ENCODE data around the gene TRIO. TPM values are rescaled to one million over a fixed set of nuclear protein-coding genes. Genes with fewer than 3 reads are reported as not detected.

Gene TRIO
- polyA plus RNA-seq, 1 donor (not counting 4 experiments of a cell fraction or from before 2014, with no cell fraction given) = 57.2 TPM

DNA sequence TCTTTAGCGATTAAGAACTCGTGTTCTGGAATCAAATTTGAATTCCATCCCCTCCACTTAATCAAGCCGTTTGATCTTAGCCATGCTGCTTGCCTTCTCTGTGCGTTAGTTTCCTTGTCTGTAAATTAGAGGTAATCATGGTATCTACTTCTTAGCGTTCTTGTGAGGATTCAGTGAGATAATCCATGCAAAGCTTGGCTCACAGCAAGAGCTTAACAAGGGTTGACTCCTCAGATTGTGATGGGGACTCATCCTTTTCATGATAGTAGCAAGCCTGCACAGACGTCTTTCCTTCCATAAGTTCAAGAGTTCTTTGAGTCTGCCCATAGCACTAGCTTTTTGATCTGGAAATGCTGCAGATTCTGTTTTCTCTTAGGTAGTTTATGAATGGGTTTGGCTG, 72.8 kb downstream of the TRIO start:
- Histone ChIP-seq H4K20me1 (ENCODE audit: control insufficient read depth, extremely low read depth, insufficient read depth, low read length) (peaks cover 13% of the 10 kb centered on the region), H3K27me3 (ENCODE audit: control insufficient read depth, extremely low read depth, insufficient read depth, low read length) (no peaks in the 10 kb centered on the region), H3K9me1 (ENCODE audit: control insufficient read depth, extremely low read depth, insufficient read depth, low read length) (peaks cover 3% of the 10 kb centered on the region), H3K9ac (ENCODE audit: control insufficient read depth, extremely low read depth, insufficient read depth, low read length) (no peak overlapping the region), H3K36me3 (ENCODE audit: control insufficient read depth in 2 of 2, extremely low read depth in 1 of 2, insufficient read depth in 2 of 2, low read length in 2 of 2) (no peaks in the 10 kb centered on the region), H3K9me3 (ENCODE audit: control insufficient read depth, low read depth, low read length) (no peaks in the 10 kb centered on the region), H2AFZ (ENCODE audit: control insufficient read depth, low read length) (no peak overlapping the region), H3K79me2 (ENCODE audit: control insufficient read depth, insufficient read depth, low read length) (peaks cover 99% of the 10 kb centered on the region), H3K4me1 (ENCODE audit: control insufficient read depth, extremely low read depth, insufficient read depth, low read length) (peaks cover 44% of the 10 kb centered on the region), H3K4me2 (ENCODE audit: control insufficient read depth, extremely low read depth, insufficient read depth, low read depth, low read length) (no peak overlapping the region), H3K4me3 (ENCODE audit: control insufficient read depth in 2 of 3, extremely low read depth in 1 of 3, insufficient read depth in 2 of 3, low read depth in 1 of 3, low read length in 3 of 3) (no peak overlapping the region), H3K27ac (ENCODE audit: control insufficient read depth, insufficient read depth, low read length) (no peak overlapping the region)
- dilution Hi-C loops (cut with MboI; ENCODE audit: extremely low pct_ligation_motif_present, low sequenced_read_pairs) = no loop called here
- DNase-seq (ENCODE audit: low read depth, low spot score) (no peak), FAIRE-seq (no peak)
- TF ChIP-seq, protein P1, sequence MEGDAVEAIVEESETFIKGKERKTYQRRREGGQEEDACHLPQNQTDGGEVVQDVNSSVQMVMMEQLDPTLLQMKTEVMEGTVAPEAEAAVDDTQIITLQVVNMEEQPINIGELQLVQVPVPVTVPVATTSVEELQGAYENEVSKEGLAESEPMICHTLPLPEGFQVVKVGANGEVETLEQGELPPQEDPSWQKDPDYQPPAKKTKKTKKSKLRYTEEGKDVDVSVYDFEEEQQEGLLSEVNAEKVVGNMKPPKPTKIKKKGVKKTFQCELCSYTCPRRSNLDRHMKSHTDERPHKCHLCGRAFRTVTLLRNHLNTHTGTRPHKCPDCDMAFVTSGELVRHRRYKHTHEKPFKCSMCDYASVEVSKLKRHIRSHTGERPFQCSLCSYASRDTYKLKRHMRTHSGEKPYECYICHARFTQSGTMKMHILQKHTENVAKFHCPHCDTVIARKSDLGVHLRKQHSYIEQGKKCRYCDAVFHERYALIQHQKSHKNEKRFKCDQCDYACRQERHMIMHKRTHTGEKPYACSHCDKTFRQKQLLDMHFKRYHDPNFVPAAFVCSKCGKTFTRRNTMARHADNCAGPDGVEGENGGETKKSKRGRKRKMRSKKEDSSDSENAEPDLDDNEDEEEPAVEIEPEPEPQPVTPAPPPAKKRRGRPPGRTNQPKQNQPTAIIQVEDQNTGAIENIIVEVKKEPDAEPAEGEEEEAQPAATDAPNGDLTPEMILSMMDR (optimal IDR thresholded peaks at IDR 0.05 in 1 of 3, IDR thresholded peaks at IDR 0.05 in 1 of 3, conservative IDR thresholded peaks at IDR 0.05 in 1 of 3; ENCODE audit: extremely low read depth in 1 of 3, insufficient read depth in 2 of 3, low read length in 3 of 3) = no peak
- TF ChIP-seq EZH2 (IDR thresholded peaks at IDR 0.05; ENCODE audit: low read length) = no peak

DNA sequence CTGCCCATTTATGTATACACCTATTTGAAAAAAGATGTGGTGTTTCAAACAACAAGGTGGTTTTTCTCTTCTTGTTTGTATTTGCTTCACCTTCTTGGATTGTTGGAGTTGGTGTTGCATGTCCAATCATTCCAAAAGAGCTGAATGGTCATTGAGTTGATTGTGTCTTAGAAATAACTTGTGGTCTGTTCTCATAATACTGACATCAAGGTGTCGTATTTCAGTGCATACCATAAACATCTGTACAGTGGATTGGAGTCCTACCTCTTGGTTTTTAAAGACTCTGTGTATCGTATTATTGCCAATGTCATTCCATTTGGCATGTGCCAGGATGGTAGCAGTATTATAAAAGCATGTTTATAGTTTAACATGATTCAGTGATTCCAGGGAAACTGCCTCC, 73.2 kb downstream of the TRIO start:
- H2AFZ ChIP-seq (ENCODE audit: control insufficient read depth, low read length) = no peak overlapping the region
- dilution Hi-C loops (cut with MboI; ENCODE audit: extremely low pct_ligation_motif_present, low sequenced_read_pairs) = no loop called here
- no peak overlapping the region for H3K27ac ChIP-seq (ENCODE audit: control insufficient read depth, insufficient read depth, low read length)
- H3K4me1 ChIP-seq (ENCODE audit: control insufficient read depth, extremely low read depth, insufficient read depth, low read length) = peaks cover 39% of the 10 kb centered on the region
- FAIRE-seq (peak; percentile 23), DNase-seq (ENCODE audit: low read depth, low spot score) (no peak)
- H3K79me2 ChIP-seq (ENCODE audit: control insufficient read depth, insufficient read depth, low read length) = peaks cover 99% of the 10 kb centered on the region
- H3K9me3 ChIP-seq (ENCODE audit: control insufficient read depth, low read depth, low read length) = no peaks in the 10 kb centered on the region
- H3K4me3 ChIP-seq (ENCODE audit: control insufficient read depth in 2 of 3, extremely low read depth in 1 of 3, insufficient read depth in 2 of 3, low read depth in 1 of 3, low read length in 3 of 3) = no peak overlapping the region
- no peak overlapping the region for H3K9ac ChIP-seq (ENCODE audit: control insufficient read depth, extremely low read depth, insufficient read depth, low read length)
- H3K9me1 ChIP-seq (ENCODE audit: control insufficient read depth, extremely low read depth, insufficient read depth, low read length) = peaks cover 3% of the 10 kb centered on the region
- TF ChIP-seq EZH2 (IDR thresholded peaks at IDR 0.05; ENCODE audit: low read length) = no peak
- TF ChIP-seq, protein P1 (optimal IDR thresholded peaks at IDR 0.05 in 1 of 3, IDR thresholded peaks at IDR 0.05 in 1 of 3, conservative IDR thresholded peaks at IDR 0.05 in 1 of 3; ENCODE audit: extremely low read depth in 1 of 3, insufficient read depth in 2 of 3, low read length in 3 of 3) = no peak
- H3K36me3 ChIP-seq (ENCODE audit: control insufficient read depth in 2 of 2, extremely low read depth in 1 of 2, insufficient read depth in 2 of 2, low read length in 2 of 2) = no peaks in the 10 kb centered on the region
- peaks cover 13% of the 10 kb centered on the region for H4K20me1 ChIP-seq (ENCODE audit: control insufficient read depth, extremely low read depth, insufficient read depth, low read length)
- H3K4me2 ChIP-seq (ENCODE audit: control insufficient read depth, extremely low read depth, insufficient read depth, low read depth, low read length) = no peak overlapping the region
- no peaks in the 10 kb centered on the region for H3K27me3 ChIP-seq (ENCODE audit: control insufficient read depth, extremely low read depth, insufficient read depth, low read length)

Measured in keratinocyte (primary cell).